Kidney capillary endothelial cell (primary cell): ENCODE data around the gene GTSE1.

Experiments
- DNase-seq: peaks from one replicate; pipeline ENCODE4 v3.0.0-alpha.2; 2018; ENCODE audit warnings: low spot score

Gene GTSE1

GRCh38 chr22:46366801-46367706 lies 70.4 kb downstream of the GTSE1 start:
- DNase-seq = no peak

- peak; percentile 37 for DNase-seq
These were observed 71.1 kb downstream of the GTSE1 start for GRCh38 chr22:46367707-46368191.

GRCh38 chr22:46368422-46368821 lies 71.8 kb downstream of the GTSE1 start:
- no peak for DNase-seq

GRCh38 chr22:46368871-46369715 lies 72.4 kb downstream of the GTSE1 start:
- DNase-seq = no peak

- no peak for DNase-seq
These were observed 73.3 kb downstream of the GTSE1 start for GRCh38 chr22:46369716-46370583.

- no peak for DNase-seq
These were observed 74.1 kb downstream of the GTSE1 start for GRCh38 chr22:46370584-46371291.

- DNase-seq = no peak
These were observed 75.1 kb downstream of the GTSE1 start for GRCh38 chr22:46371623-46372226.

- DNase-seq = no peak
These were observed 76.0 kb downstream of the GTSE1 start for GRCh38 chr22:46372686-46373085.

GRCh38 chr22:46373159-46373558 lies 76.5 kb downstream of the GTSE1 start:
- DNase-seq = no peak

GRCh38 chr22:46373921-46374662 lies 77.4 kb downstream of the GTSE1 start:
- no peak for DNase-seq

- DNase-seq = no peak
These were observed 78.2 kb downstream of the GTSE1 start for GRCh38 chr22:46374663-46375474.

GRCh38 chr22:46376111-46376510 lies 79.4 kb downstream of the GTSE1 start:
- DNase-seq = no peak

- DNase-seq = no peak
These were observed 80.3 kb downstream of the GTSE1 start for GRCh38 chr22:46376908-46377524.

GRCh38 chr22:46377525-46378425 lies 81.1 kb downstream of the GTSE1 start:
- no peak for DNase-seq

GRCh38 chr22:46378426-46379065 lies 81.9 kb downstream of the GTSE1 start:
- DNase-seq = no peak

GRCh38 chr22:46379066-46379930 lies 82.6 kb downstream of the GTSE1 start:
- DNase-seq = no peak
